ENCODE measurements around the gene CFAP97D2. TPM values are rescaled to one million over a fixed set of nuclear protein-coding genes. Genes with fewer than 3 reads are reported as not detected.
A peak's percentile ranks its signal among the peaks of the same experiment; 100 is the strongest.

The CFAP97D2 gene
- total and polyA plus RNA-seq, 2 of the 13 experiments (the other 11 are each of a cell fraction or from before 2014, with no cell fraction given): not detected

DNA sequence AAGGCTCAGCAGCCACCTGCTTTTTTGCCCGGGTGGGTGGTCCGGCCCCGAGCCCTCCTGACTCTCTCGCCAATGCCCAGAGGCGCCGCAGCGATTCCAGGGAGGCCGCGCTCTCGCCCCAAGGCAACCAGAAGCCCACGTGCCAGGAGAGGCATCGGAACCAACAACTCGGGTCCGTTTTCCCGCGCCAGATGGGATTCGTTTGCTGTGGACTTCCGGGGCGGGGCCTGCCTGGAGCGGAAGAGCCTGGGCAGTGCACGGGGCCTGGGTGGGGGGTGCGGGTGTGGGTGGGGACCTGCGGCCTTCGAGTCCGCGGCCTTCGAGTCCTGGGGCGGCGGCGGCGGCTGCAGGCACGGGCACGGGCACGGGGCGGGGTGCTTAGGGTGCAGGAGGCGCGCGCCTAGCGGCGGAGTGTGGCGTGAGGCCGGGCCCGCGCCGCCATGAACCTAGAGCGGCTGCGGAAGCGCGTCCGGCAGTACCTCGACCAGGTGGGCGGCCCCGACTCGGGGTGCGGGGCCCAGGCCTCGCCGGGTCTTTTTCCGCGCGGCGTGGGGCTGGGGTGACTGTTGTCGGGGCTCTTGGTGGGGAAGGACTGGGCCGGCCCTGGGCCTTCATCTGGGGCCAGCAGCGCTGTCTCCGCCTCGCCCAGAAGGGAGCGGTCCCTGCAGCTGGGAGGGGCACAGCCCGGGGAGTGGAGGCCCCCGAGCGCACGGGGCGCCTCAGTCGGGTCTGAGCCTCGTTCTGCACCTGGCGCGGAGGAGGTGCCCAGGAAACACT lies 55.8 kb downstream of the CFAP97D2 start, which contains the start of gene CDC16 (continued):
- TF ChIP-seq, protein P1, sequence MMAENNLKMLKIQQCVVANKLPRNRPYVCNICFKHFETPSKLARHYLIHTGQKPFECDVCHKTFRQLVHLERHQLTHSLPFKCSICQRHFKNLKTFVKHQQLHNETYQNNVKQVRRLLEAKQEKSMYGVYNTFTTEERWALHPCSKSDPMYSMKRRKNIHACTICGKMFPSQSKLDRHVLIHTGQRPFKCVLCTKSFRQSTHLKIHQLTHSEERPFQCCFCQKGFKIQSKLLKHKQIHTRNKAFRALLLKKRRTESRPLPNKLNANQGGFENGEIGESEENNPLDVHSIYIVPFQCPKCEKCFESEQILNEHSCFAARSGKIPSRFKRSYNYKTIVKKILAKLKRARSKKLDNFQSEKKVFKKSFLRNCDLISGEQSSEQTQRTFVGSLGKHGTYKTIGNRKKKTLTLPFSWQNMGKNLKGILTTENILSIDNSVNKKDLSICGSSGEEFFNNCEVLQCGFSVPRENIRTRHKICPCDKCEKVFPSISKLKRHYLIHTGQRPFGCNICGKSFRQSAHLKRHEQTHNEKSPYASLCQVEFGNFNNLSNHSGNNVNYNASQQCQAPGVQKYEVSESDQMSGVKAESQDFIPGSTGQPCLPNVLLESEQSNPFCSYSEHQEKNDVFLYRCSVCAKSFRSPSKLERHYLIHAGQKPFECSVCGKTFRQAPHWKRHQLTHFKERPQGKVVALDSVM (CRISPR knock-in tag; IDR thresholded peaks at IDR 0.05): peak; percentile 50; the same call in 1 of the 2 replicates
- TF ChIP-seq MATR3 (CRISPR knock-in tag; IDR thresholded peaks at IDR 0.05): no peak
- TF ChIP-seq, protein P2, sequence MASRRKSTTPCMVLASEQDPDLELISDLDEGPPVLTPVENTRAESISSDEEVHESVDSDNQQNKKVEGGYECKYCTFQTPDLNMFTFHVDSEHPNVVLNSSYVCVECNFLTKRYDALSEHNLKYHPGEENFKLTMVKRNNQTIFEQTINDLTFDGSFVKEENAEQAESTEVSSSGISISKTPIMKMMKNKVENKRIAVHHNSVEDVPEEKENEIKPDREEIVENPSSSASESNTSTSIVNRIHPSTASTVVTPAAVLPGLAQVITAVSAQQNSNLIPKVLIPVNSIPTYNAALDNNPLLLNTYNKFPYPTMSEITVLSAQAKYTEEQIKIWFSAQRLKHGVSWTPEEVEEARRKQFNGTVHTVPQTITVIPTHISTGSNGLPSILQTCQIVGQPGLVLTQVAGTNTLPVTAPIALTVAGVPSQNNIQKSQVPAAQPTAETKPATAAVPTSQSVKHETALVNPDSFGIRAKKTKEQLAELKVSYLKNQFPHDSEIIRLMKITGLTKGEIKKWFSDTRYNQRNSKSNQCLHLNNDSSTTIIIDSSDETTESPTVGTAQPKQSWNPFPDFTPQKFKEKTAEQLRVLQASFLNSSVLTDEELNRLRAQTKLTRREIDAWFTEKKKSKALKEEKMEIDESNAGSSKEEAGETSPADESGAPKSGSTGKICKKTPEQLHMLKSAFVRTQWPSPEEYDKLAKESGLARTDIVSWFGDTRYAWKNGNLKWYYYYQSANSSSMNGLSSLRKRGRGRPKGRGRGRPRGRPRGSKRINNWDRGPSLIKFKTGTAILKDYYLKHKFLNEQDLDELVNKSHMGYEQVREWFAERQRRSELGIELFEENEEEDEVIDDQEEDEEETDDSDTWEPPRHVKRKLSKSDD (CRISPR knock-in tag; IDR thresholded peaks at IDR 0.05; ENCODE audit: low read depth): peak; percentile 78; the same call in 1 of the 2 replicates
- TF ChIP-seq TARDBP (CRISPR knock-in tag; IDR thresholded peaks at IDR 0.05): peak; percentile 73; the same call in 1 of the 2 replicates
- no peak for TF ChIP-seq ZFP62 (CRISPR knock-in tag; IDR thresholded peaks at IDR 0.05)
- TF ChIP-seq IKZF1 (IDR thresholded peaks at IDR 0.05): no peak
- TF ChIP-seq HNRNPUL1 (IDR thresholded peaks at IDR 0.05; ENCODE audit: low read depth, low read length): no peak
- TF ChIP-seq, protein P3, sequence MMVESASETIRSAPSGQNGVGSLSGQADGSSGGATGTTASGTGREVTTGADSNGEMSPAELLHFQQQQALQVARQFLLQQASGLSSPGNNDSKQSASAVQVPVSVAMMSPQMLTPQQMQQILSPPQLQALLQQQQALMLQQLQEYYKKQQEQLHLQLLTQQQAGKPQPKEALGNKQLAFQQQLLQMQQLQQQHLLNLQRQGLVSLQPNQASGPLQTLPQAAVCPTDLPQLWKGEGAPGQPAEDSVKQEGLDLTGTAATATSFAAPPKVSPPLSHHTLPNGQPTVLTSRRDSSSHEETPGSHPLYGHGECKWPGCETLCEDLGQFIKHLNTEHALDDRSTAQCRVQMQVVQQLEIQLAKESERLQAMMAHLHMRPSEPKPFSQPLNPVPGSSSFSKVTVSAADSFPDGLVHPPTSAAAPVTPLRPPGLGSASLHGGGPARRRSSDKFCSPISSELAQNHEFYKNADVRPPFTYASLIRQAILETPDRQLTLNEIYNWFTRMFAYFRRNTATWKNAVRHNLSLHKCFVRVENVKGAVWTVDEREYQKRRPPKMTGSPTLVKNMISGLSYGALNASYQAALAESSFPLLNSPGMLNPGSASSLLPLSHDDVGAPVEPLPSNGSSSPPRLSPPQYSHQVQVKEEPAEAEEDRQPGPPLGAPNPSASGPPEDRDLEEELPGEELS (CRISPR knock-in tag; IDR thresholded peaks at IDR 0.05): peak; percentile 38; the same call in 1 of the 2 replicates
- TF ChIP-seq, protein P4, sequence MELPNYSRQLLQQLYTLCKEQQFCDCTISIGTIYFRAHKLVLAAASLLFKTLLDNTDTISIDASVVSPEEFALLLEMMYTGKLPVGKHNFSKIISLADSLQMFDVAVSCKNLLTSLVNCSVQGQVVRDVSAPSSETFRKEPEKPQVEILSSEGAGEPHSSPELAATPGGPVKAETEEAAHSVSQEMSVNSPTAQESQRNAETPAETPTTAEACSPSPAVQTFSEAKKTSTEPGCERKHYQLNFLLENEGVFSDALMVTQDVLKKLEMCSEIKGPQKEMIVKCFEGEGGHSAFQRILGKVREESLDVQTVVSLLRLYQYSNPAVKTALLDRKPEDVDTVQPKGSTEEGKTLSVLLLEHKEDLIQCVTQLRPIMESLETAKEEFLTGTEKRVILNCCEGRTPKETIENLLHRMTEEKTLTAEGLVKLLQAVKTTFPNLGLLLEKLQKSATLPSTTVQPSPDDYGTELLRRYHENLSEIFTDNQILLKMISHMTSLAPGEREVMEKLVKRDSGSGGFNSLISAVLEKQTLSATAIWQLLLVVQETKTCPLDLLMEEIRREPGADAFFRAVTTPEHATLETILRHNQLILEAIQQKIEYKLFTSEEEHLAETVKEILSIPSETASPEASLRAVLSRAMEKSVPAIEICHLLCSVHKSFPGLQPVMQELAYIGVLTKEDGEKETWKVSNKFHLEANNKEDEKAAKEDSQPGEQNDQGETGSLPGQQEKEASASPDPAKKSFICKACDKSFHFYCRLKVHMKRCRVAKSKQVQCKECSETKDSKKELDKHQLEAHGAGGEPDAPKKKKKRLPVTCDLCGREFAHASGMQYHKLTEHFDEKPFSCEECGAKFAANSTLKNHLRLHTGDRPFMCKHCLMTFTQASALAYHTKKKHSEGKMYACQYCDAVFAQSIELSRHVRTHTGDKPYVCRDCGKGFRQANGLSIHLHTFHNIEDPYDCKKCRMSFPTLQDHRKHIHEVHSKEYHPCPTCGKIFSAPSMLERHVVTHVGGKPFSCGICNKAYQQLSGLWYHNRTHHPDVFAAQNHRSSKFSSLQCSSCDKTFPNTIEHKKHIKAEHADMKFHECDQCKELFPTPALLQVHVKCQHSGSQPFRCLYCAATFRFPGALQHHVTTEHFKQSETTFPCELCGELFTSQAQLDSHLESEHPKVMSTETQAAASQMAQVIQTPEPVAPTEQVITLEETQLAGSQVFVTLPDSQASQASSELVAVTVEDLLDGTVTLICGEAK (IDR thresholded peaks at IDR 0.05): peak; percentile 78
- TF ChIP-seq, protein P4 (CRISPR knock-in tag; IDR thresholded peaks at IDR 0.05): peak; percentile 68
- TF ChIP-seq ZNF672 (CRISPR knock-in tag; IDR thresholded peaks at IDR 0.05): 0 out of 2 replicates have a peak, but pooled peaks have one; percentile 49
- TF ChIP-seq ZSCAN30 (CRISPR knock-in tag; IDR thresholded peaks at IDR 0.05): peak; percentile 40; the same call in 1 of the 2 replicates
- peak; percentile 94 for TF ChIP-seq KDM5B (CRISPR knock-in tag; IDR thresholded peaks at IDR 0.05; ENCODE audit: borderline replicate concordance)

All from HepG2 (cell line).